Hematopoietic multipotent progenitor cell treated with erythropoietin and hydrocortisone succinate and interleukin-3 and kit ligand, for 15 days (in vitro differentiated cells): ENCODE results near the gene TMC5.

Experiments
- DNase-seq: peaks from one replicate; pipeline ENCODE4 v3.0.0-alpha.2; 2015; ENCODE audit warnings: low spot score

Gene TMC5

GRCh38 chr16:19463468-19464315 is 46.0 kb downstream of the TMC5 start:
- no peak for DNase-seq

DNA sequence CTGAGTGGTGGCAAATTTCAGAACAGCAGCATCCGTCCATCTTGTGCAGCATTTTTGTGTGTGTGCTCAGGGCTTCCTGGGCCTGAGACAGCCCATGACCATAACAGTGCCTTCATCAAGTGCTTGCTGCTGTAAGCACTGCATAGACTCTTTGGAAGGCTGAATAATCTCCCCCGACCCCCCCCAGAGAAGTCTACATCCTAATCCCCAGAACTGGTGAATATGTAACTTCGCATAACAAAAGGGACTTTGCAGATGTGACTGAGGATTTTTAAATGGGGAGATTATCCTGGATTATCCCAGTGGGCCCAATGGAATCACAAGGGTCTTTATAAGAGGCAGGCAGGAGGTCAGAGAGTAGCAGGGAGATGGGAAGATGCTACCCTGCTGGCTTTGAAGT is 50.6 kb downstream of the TMC5 start:
- no peak for DNase-seq

GRCh38 chr16:19472482-19472881 is 54.8 kb downstream of the TMC5 start:
- DNase-seq = no peak

DNA sequence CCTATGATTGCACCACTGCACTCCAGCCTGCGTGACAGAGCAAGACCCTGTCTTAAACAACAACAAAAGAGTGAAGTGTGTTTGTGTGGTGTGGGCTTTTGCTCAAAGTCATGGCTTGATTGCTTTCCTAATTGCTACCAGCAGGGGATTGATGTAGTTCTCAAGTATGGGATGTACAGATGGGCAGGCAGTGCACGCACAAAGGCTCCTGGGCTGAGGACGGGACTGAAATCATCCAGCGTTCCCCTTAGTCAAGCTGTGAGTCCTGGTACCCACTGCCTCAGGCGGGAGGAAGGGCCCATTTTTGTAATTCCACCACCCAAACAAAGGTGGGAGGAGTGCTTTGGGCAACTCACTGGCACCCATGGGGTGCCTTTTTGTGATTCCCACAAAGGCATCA is 56.9 kb downstream of the TMC5 start:
- DNase-seq = no peak

DNA sequence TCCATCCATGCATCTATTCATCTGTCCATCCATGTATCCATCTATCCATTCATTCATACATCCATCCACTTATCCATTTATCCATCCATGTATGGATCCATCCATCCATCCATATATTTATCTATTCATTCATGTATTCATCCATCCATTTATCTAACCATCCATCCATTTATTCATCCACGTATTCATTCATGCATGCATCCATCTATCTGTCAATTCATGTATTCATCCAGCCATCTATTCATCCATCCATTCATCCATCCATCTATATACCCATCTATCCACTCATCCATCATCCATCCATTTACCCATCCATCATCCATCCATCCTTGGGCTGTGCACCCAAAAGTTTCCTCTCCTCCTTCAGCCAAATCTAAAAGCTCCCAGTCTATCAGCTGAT is 60.8 kb downstream of the TMC5 start:
- no peak for DNase-seq

DNA sequence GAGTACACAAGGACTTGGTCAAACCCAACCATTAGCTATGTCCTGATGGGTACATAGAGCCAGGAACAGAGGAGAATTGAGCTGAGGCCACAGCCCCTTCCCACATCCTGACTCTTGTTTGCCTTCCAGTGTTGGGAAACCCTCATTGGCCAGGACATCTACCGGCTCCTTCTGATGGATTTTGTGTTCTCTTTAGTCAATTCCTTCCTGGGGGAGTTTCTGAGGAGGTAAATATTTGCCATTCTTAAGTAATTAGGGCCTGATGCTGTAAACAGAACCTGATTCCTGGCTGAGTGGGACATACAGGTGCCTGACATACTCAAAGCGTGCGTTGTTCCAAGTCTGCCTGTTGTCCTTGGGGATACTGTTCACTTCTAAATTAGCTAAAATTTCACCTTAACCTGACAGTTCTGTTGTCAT is 61.6 kb downstream of the TMC5 start:
- DNase-seq = no peak

GRCh38 chr16:19481296-19481695 is 63.6 kb downstream of the TMC5 start:
- peak; percentile 88 for DNase-seq

- DNase-seq = no peak
These were observed 64.1 kb downstream of the TMC5 start for GRCh38 chr16:19481769-19482168.

- peak; percentile 54 for DNase-seq
These were observed 64.6 kb downstream of the TMC5 start for GRCh38 chr16:19482291-19482690.

DNA sequence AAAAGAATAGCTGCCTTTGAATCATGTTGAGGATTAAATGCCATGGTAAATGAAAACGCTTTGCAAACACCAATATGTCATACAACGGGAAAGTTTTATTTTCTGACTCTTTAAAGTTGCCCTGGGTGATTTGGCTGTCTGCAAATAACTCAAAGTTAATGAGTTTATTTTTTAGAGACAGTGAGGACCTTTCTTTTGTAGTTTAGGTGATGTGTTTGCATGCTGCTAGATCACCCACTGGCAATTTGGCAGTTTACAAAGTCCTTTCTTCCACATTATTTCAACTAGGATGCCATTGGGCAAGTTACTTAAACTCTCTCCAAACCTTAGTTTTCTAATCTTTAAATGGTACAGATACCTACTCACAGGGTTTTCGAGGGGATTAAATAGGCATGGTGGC is 66.4 kb downstream of the TMC5 start:
- no peak for DNase-seq

- DNase-seq = peak; percentile 24
These were observed 67.9 kb downstream of the TMC5 start for GRCh38 chr16:19485611-19486010.

- DNase-seq = peak; percentile 59
These were observed 68.4 kb downstream of the TMC5 start for GRCh38 chr16:19486051-19486450.

DNA sequence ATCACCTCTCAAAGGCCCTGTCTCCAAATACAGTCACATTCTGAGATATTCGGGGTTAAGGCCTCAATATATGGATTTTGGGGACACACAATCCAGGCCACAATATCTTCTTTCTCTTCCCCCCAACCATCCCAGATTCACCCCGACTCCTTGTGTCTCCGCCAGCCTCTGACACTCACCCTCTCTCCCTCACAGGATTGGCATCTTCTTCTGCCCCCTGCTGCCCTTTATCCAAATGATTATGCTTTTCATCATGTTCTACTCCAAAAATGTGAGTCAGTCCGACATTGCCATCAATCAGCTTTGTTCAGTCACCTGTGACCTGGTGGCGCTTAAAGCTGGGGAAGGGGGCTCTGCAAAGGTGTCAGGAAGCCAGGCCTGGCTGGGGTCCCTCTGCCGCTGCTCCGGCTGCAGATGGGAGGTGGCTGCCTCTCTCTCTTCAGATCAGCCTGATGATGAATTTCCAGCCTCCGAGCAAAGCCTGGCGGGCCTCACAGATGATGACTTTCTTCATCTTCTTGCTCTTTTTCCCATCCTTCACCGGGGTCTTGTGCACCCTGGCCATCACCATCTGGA is 69.2 kb downstream of the TMC5 start:
- DNase-seq = peak; percentile 73

GRCh38 chr16:19488213-19488640 is 70.5 kb downstream of the TMC5 start:
- no peak for DNase-seq

DNA sequence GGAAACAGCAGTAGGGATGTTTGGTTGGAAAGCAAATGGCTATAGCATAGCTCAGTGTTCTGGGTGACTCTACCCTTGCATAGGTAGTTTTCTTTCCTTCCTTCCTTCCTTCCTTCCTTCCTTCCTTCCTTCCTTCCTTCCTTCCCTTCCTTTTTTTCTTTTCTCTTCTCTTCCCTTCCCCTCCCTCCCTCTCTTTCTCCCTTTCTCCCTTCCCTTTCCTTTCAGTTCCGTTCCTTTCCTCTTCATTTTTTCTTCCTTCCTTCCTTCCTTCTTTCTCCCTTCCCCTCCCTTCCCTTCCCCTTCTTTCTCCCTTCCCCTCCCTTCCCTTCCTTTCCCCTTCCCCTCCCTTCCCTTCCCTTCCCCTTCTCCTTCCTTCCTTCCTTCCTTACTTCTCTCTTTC is 72.9 kb downstream of the TMC5 start:
- no peak for DNase-seq

GRCh38 chr16:19497176-19497575 is 79.5 kb downstream of the TMC5 start:
- DNase-seq = no peak

DNA sequence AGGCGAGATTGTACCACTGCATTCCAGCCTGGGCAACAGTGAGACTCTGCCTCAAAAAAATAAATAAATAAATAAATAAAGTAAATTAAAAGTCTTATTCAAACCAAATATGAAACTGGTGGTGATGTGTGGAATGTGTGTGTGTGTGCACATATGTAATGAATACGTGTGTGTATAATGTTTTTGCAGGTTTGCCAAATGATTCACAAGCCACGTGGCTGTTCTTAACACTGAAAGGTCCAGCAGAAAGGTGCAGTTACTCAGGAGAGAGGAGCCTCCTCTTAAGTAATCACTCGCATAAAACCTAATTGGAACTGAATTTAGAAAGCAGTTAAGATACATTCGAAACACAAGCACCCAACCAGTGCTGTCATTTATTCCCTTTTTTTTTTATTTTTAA is 81.3 kb downstream of the TMC5 start:
- DNase-seq = no peak

GRCh38 chr16:19499481-19499880 is 81.8 kb downstream of the TMC5 start:
- DNase-seq = no peak

- DNase-seq = peak; percentile 90
These were observed 84.9 kb downstream of the TMC5 start for GRCh38 chr16:19502395-19503131.

DNA sequence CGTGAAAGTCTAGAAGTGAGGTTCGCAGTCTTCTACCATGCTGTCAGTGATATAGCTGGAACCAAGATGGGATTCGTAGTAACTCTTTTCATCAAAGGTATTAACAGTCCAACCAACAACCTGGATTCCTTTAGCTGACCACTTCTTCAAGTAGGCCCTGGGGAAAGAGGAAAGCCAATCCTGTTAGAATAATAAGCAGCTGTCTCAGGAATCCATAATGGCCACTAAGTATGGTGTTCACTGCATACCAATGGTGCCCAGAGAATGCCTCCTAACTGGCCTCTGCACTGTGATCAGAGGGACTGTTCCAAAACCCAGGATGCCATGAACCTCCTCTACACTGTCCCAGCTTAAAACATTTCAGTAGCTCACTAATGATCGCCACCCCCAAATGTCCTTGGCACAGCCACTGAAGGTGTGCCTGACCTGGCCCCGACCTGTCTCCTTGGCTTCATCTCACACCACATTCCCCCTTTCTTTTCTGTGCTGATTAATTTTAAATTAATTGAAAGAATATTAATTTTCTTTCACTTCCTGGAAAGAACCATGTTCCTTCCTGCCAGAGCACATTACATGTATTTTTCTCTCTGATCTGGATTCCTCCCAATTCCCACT is 85.9 kb downstream of the TMC5 start:
- no peak for DNase-seq

- DNase-seq = no peak
These were observed 88.1 kb downstream of the TMC5 start for GRCh38 chr16:19505600-19506303.

DNA sequence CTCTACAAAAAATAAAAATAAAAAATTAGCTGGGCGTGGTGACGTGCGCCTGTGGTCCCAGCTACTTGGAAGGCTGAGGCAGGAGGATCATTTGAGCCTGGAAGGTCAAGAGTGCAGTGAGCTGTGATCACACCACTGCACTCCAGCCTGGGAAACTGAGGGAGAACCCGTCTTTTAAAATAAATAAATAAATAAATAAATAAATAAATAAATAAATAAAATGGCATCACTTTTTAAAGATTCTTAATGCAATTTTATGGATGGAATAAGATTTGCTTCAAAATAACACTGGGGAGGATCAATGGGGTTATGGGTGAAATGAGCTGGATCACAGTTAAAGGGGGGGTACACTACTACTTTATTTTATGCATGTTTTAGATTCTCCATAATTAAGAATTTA is 89.3 kb downstream of the TMC5 start:
- DNase-seq = no peak
